Activated B cell treated with CpG ODN at 0.5 μM for 24 hours (primary cell): ENCODE results near the gene RPS6KA2. TPM values are rescaled to one million over a fixed set of nuclear protein-coding genes. Genes with fewer than 3 reads are reported as not detected.

Source experiments
- ATAC-seq: fragments of 200-7000 bp; cut with Tn5 transposase; one replicate; pipeline ENCODE4 v1.10.0; 2021; ENCODE audit warnings: low read depth, mild to moderate bottlenecking, moderate library complexity
- CTCF ChIA-PET: fragments of 350-600 bp; sonication (Branson Sonifier 250); formaldehyde crosslinking; loops from one replicate; lab custom pipeline; 2021; ENCODE audit warnings: antibody characterized with exemption; lab: Charles Lee
- POLR2A ChIA-PET: fragments of 350-600 bp; sonication (Branson Sonifier 250); formaldehyde crosslinking; loops from one replicate; lab custom pipeline; 2021; ENCODE audit warnings: antibody characterized with exemption; lab: Charles Lee
- DNase-seq: peaks from one replicate; pipeline ENCODE4 v3.0.0; 2022
- H3K27ac Mint-ChIP-seq: one replicate; pipeline ENCODE4 v1.8.0; 2020; ENCODE audit warnings: mixed read lengths
- H3K27me3 Mint-ChIP-seq: one replicate; pipeline ENCODE4 v1.8.0; 2021; ENCODE audit warnings: mixed read lengths
- H3K36me3 Mint-ChIP-seq: one replicate; pipeline ENCODE4 v1.8.0; 2021; ENCODE audit warnings: low read depth, mixed read lengths
- H3K4me1 Mint-ChIP-seq: one replicate; pipeline ENCODE4 v1.8.0; 2021; ENCODE audit warnings: mixed read lengths
- H3K4me3 Mint-ChIP-seq: one replicate; pipeline ENCODE4 v1.8.0; 2020; ENCODE audit warnings: mild to moderate bottlenecking, mixed read lengths
- H3K9me3 Mint-ChIP-seq: one replicate; pipeline ENCODE4 v1.8.0; 2020; ENCODE audit warnings: mixed read lengths
- intact Hi-C: fragments of 100-400 bp; cut with micrococcal nuclease; formaldehyde crosslinking; loops from one replicate; pipeline ENCODE4 v1.15.1; 2024
- total RNA-seq: library from RNA; stranded (reverse); gene quantifications from 2 replicates; pipeline ENCODE4 v1.2.3, GENCODE V29; 2022
- TF ChIP-seq, protein P1 (sequence below): fragments of 200-600 bp; IDR thresholded peaks from one replicate; pipeline ENCODE4 v1.8.0; 2022; ENCODE audit warnings: antibody characterized with exemption, mild to moderate bottlenecking

Gene RPS6KA2
- total RNA-seq, 1 donor from 2014 or later: 14.4 TPM

DNA sequence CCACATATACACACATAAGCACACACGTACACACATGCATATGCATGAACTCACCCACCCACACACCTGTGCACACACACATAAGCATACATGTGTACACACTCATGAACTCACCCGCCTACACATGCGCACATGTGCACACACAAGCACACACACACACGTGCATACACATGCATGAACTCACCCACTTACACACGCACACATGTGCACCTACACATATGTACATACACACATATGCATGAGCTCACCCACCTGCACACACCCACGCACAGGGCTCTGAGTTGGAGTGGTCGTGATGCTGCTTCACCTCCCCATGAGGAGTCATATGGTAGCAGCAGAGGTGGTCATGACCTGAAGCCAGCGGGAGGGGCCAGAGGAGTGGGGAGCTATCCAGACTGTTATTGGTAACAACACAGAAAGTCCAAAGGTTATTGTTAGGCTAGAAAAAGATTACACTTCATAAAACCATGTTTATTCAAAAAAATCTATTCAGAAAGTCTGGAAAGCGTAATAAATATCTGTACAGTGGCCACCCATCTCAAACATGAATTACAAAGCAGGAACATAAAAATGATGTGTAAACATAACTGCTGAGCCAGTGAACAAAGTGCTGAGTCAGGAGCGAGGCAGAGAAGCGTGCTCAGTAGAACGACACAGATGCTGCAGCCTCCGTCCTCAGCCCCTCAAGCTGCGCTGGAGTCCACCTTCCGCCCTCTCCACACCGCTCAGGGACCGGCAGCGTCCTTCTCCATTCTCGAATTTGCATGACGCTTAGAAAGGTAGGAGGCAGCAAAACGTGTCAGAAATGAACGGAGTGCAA, 217.9 kb downstream of the RPS6KA2 start:
- Mint-ChIP-seq H3K9me3 (no peaks in the 10 kb centered on the region), H3K27ac (no peak overlapping the region), H3K4me1 (peaks cover 8% of the 10 kb centered on the region), H3K27me3 (no peaks in the 10 kb centered on the region), H3K4me3 (no peak overlapping the region), H3K36me3 (peaks cover 2% of the 10 kb centered on the region)
- ChIA-PET POLR2A (no interaction called here), CTCF (no interaction called here)
- no peak for ATAC-seq
- no peak for DNase-seq
- TF ChIP-seq, protein P1, sequence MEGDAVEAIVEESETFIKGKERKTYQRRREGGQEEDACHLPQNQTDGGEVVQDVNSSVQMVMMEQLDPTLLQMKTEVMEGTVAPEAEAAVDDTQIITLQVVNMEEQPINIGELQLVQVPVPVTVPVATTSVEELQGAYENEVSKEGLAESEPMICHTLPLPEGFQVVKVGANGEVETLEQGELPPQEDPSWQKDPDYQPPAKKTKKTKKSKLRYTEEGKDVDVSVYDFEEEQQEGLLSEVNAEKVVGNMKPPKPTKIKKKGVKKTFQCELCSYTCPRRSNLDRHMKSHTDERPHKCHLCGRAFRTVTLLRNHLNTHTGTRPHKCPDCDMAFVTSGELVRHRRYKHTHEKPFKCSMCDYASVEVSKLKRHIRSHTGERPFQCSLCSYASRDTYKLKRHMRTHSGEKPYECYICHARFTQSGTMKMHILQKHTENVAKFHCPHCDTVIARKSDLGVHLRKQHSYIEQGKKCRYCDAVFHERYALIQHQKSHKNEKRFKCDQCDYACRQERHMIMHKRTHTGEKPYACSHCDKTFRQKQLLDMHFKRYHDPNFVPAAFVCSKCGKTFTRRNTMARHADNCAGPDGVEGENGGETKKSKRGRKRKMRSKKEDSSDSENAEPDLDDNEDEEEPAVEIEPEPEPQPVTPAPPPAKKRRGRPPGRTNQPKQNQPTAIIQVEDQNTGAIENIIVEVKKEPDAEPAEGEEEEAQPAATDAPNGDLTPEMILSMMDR: no peak
- intact Hi-C loops: no loop called here

DNA sequence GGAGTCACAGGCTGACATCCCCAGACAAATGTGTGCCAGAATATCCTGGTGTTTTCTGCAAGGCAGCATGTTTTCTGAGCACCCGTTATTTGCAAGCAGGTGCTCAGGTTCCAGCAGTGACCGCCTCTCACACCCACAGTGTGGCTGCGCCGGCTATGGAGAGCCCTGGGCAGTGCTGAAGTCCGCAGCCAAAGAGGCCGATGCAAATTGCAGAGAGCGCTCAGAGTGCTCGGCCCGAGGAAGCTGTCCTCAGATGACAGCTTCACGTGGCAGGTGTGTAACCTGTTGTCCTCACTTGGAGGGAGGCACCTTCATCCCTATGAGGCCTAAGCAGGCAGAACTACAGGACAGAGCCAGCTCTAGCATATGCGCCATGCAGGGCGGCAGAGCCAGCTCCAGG, 220.9 kb downstream of the RPS6KA2 start:
- no peak overlapping the region for H3K4me3 Mint-ChIP-seq
- H3K27me3 Mint-ChIP-seq: peaks cover 2% of the 10 kb centered on the region
- H3K4me1 Mint-ChIP-seq: peaks cover 8% of the 10 kb centered on the region
- DNase-seq (no peak), ATAC-seq (no peak)
- H3K9me3 Mint-ChIP-seq: no peaks in the 10 kb centered on the region
- no peaks in the 10 kb centered on the region for H3K36me3 Mint-ChIP-seq
- POLR2A ChIA-PET: no interaction called here
- intact Hi-C loops: no loop called here
- TF ChIP-seq, protein P1: no peak
- no peak overlapping the region for H3K27ac Mint-ChIP-seq
- CTCF ChIA-PET: interaction anchor here (9.6 kb wide), 1 partner anchor 95 kb away, joined by 131 read pairs; the partner anchor contains the start of gene PRR18

DNA sequence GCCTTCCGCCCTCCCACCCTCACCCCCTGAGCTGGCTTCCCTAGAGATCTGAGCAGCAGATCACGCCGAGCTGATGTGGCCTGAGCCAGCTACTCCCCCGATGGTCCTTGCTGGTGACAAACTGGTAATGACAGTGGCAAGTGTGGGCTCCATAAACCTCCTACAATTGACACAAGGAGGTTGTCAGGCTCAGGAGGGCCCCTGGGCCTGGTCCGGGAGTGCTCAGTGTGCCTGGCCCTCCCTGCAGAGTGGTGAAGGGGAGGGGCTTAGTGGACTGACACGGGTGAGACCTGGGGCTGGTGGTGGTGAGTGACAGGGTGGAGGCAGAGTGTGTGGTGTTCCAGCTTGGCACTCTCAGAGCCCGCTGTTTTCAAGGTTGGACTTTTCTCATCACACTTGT, 221.7 kb downstream of the RPS6KA2 start:
- Mint-ChIP-seq H3K4me3 (no peak overlapping the region), H3K4me1 (peaks cover 5% of the 10 kb centered on the region), H3K36me3 (no peaks in the 10 kb centered on the region), H3K27me3 (peaks cover 2% of the 10 kb centered on the region), H3K27ac (no peak overlapping the region), H3K9me3 (no peaks in the 10 kb centered on the region)
- intact Hi-C loops: no loop called here
- ChIA-PET CTCF (interaction anchor here (9.6 kb wide), 1 partner anchor 94 kb away, joined by 131 read pairs; the partner anchor contains the start of gene PRR18), POLR2A (no interaction called here)
- DNase-seq (no peak), ATAC-seq (no peak)
- TF ChIP-seq, protein P1: no peak

GRCh38 chr6:166402582-166403277, 224.3 kb downstream of the RPS6KA2 start:
- Mint-ChIP-seq H3K27me3 (peaks cover 2% of the 10 kb centered on the region), H3K27ac (no peak overlapping the region), H3K4me3 (no peak overlapping the region), H3K4me1 (no peaks in the 10 kb centered on the region), H3K9me3 (no peaks in the 10 kb centered on the region), H3K36me3 (no peaks in the 10 kb centered on the region)
- CTCF ChIA-PET: interaction anchor here (1.0 to 9.6 kb wide), 5 partner anchors 22 to 129 kb away, joined by 6 to 131 read pairs (median 32); partner anchors contain the start of gene PRR18
- DNase-seq: no peak
- ATAC-seq: no peak
- TF ChIP-seq, protein P1: no peak
- intact Hi-C loops: no loop called here
- POLR2A ChIA-PET: no interaction called here
